NCI-H69 (cell line): ENCODE results near the gene TMX1.

ENCODE experiments used
- DNase-seq: peaks from one replicate; lab custom pipeline; 2025; lab: John Stamatoyannopoulos, UW

TMX1 gene

GRCh38 chr14:51242545-51243490 is 2.8 kb downstream of the TMX1 start:
- peak; percentile 37 for DNase-seq

- no peak for DNase-seq
Measured at GRCh38 chr14:51244591-51244990, 4.5 kb downstream of the TMX1 start.

- DNase-seq: no peak
Measured at GRCh38 chr14:51246032-51246431, 6.0 kb downstream of the TMX1 start.

GRCh38 chr14:51248016-51248987 is 8.3 kb downstream of the TMX1 start:
- no peak for DNase-seq

- no peak for DNase-seq
Measured at GRCh38 chr14:51251486-51251885, 11.4 kb downstream of the TMX1 start.

- DNase-seq: no peak
Measured at GRCh38 chr14:51253880-51254279, 13.8 kb downstream of the TMX1 start.

GRCh38 chr14:51258280-51258679 is 18.2 kb downstream of the TMX1 start:
- DNase-seq: no peak

GRCh38 chr14:51258788-51259187 is 18.7 kb downstream of the TMX1 start:
- no peak for DNase-seq

- DNase-seq: no peak
Measured at GRCh38 chr14:51260225-51260624, 20.2 kb downstream of the TMX1 start.

- DNase-seq: no peak
Measured at GRCh38 chr14:51261151-51261550, 21.1 kb downstream of the TMX1 start.

GRCh38 chr14:51262868-51263267 is 22.8 kb downstream of the TMX1 start:
- no peak for DNase-seq

- no peak for DNase-seq
Measured at GRCh38 chr14:51269634-51270033, 29.6 kb downstream of the TMX1 start.

- no peak for DNase-seq
Measured at GRCh38 chr14:51276605-51277004, 36.6 kb downstream of the TMX1 start.

GRCh38 chr14:51277753-51278415 is 37.8 kb downstream of the TMX1 start:
- DNase-seq: no peak

- DNase-seq: peak; percentile 86
Measured at GRCh38 chr14:51282517-51282916, 42.5 kb downstream of the TMX1 start.

GRCh38 chr14:51283402-51284085 is 43.5 kb downstream of the TMX1 start:
- DNase-seq: peak; percentile 98

- DNase-seq: no peak
Measured at GRCh38 chr14:51284241-51284640, 44.2 kb downstream of the TMX1 start.

- DNase-seq: no peak
Measured at GRCh38 chr14:51285120-51285519, 45.1 kb downstream of the TMX1 start.

- no peak for DNase-seq
Measured at GRCh38 chr14:51289169-51289568, 49.1 kb downstream of the TMX1 start.

- no peak for DNase-seq
Measured at GRCh38 chr14:51290132-51290531, 50.1 kb downstream of the TMX1 start.

GRCh38 chr14:51291016-51291415 is 51.0 kb downstream of the TMX1 start:
- peak; percentile 25 for DNase-seq
